CD1c-positive myeloid dendritic cell (primary cell): ENCODE measurements around the gene CSF3R.
"Not testable (repeated sequence)": the region's sequence is repeated elsewhere in the genome, so short reads cannot be mapped to it uniquely, and the experiment has no call there.

Source experiments
- DNase-seq: peaks from one replicate; pipeline ENCODE4 v3.0.0-alpha.2; 2016; ENCODE audit errors: extremely low spot score

Gene CSF3R

GRCh38 chr1:36481771-36482723 lies 666 bp downstream of the CSF3R start:
- DNase-seq: no peak

- DNase-seq: no peak
Observed at GRCh38 chr1:36481091-36481490, 1.6 kb downstream of the CSF3R start.

DNA sequence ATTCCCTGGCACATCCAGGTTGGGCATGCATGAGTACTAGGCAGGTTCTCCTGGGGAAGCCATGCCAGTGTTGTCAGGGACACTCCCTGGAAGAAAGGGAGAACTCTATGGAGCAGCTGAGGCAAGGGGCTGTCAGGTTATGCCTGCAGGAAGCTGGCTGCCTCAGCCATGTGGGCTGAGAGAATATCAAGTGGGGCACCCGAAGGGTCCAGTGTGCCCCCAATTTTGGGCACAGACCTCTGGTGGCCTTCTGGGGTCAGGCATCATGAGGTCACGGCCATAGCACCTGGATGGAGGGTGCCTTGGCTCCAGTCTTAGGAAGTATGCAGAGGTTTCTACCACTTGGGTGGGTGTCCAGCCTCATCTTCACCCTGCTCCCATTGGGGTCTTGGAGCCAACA lies 2.6 kb downstream of the CSF3R start:
- no peak for DNase-seq

DNA sequence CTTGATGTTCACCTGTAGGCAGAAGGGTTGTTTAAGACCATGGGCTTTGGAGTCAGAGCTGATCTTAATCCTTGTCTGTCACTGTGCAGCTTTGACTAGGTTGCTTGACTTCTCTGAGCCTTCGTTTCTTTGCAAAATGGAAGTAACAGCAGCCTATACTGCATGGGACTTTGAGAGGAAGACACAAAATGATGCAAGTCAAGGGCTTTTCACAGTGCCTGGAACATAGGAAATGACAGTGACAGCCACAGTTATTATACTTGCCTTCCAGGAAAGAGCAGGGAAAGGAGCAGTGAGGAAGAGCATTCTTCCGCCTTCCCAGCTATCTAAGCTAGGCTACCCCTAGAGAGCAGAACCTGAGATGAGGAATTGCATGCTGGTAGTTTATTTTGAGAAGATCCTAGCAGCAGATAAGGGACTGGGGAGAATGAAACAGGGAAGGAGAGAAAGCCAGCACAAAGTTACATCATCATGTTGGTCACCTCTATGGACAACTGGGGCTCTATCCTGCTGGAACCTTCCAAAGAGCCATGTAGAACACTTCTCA lies 3.1 kb downstream of the CSF3R start:
- DNase-seq: no peak

DNA sequence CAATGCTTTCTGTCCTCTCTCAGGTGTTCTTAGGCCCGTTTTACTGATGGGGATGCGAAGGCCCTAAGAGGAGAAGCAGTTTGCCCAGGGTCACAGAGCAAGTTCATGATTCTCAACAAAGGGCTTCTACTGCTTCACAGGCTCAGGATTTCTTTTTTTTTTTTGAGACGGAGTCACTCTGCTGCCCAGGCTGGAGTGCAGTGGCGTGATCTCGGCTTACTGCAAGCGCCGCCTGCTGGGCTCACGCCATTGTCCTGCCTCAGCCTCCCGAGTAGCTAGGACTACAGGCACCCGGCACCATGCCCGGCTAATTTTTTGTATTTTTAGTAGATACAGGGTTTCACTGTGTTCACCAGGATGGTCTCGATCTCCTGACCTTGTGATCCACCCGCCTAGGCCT lies 5.1 kb downstream of the CSF3R start:
- not testable (repeated sequence) for DNase-seq

DNA sequence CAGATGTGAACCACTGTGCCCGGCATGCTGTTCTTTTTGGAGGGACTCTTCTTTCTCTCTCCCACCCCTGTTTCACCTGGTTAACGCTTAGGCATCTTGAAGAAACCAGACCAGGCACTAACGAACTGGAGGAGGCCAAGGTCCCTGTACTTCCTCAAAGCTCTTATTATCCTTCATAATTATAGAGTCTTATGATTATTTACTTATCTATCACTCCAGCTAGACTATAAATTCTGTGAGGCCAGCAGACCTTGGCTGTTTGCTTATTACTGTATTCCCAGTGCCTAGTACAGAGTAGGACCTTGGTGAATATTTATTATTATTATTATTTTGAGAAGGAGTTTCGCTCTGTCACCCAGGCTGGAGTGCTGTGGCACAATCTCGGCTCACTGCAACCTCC lies 5.8 kb downstream of the CSF3R start:
- DNase-seq: no peak

- DNase-seq: no peak
Observed at GRCh38 chr1:36475910-36476604, 6.7 kb downstream of the CSF3R start.

- DNase-seq: no peak
Observed at GRCh38 chr1:36475341-36475740, 7.4 kb downstream of the CSF3R start.

GRCh38 chr1:36472656-36473055 lies 10.1 kb downstream of the CSF3R start:
- DNase-seq: no peak

DNA sequence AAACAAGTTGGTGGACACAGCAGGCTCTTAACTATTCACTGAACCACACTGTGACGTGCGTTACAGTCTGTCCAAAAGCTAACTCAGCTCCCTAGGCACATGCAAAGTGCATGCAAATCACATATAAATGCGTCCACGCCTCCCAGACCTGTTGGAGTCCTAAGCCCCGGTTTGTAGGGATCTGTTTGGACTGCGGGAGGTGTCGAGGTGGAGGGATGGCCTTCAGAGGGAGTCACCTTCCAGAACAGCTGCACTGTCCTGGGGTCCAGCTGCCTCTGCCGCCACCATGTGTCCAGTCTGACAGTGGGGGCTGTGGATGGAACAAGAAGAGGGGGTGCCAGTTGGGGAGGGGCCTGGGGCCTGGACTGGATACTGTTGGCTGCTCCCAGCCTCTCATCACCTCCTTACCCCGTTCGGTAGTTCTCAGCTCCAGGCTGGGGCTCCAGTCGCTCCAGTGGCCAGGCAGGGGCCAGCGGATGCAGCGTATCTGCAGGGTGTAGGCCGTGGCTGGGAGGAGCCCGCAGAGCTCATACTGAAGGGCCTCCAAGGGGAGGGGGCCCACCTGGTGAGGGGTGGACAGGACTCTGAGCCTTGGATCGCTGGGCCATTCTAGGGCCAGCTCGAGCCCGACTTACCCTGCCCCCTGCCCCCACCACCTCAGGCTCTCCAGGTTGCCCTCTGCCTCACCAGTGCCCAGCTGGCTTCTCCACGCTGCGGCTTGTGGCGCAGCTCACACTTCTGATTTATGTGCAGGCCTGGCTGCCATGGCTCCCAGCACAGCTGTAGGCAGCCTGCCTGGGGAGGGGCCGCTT lies 10.7 kb downstream of the CSF3R start:
- no peak for DNase-seq

DNA sequence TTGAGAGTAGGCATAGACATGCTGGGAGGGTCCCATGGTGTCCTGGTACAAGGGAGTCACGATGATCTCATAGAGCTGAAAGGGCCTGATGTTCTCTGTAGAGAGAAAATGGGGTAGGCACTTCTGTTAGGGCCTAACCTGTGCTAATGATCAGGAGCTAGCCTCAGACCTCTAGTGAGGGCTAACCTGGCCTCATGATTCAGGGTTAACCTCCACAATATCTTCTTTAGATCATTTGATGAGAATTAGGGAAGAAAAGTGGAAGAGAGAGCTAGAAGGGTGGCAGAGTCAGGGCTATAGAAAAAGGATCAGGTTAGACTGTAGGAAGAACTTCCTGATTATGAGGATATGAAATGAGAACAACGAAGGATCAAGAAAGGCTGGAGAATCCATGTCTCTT lies 13.6 kb downstream of the CSF3R start:
- no peak for DNase-seq

GRCh38 chr1:36467700-36468455 lies 14.8 kb downstream of the CSF3R start:
- no peak for DNase-seq

GRCh38 chr1:36467027-36467410 lies 15.7 kb downstream of the CSF3R start:
- no peak for DNase-seq

DNA sequence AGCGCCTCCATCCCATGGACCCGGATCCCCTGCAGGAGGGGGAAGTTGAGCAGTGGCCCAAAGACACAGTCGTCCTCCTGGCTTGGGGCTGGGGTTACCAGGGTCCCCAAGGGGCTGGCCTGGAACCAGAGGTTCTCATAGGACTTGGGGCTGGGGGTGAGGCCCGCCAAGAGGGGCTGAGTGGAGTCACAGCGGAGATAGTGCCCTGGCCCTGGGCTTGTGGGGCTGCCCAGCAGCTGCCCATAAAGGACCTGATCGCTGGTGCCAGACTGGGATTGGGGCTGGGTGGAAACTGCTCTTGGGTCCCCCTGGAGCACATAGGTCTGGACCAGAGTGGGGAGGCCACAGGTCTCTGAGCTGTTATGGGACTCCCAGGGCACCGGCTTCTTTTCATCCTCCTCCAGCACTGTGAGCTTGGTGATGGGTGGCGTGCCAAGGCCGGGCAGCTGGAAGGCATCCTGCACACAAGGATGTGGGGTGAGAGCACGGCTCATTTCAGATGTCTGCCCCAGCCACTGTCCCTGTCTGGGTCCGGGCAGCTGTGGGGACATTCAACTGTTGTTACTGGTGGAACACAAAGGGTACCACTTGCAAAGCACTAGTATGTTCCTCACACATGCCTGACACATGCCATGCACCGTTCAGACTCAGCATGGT lies 16.2 kb downstream of the CSF3R start:
- no peak for DNase-seq

- no peak for DNase-seq
Observed at GRCh38 chr1:36465731-36466369, 16.9 kb downstream of the CSF3R start.

DNA sequence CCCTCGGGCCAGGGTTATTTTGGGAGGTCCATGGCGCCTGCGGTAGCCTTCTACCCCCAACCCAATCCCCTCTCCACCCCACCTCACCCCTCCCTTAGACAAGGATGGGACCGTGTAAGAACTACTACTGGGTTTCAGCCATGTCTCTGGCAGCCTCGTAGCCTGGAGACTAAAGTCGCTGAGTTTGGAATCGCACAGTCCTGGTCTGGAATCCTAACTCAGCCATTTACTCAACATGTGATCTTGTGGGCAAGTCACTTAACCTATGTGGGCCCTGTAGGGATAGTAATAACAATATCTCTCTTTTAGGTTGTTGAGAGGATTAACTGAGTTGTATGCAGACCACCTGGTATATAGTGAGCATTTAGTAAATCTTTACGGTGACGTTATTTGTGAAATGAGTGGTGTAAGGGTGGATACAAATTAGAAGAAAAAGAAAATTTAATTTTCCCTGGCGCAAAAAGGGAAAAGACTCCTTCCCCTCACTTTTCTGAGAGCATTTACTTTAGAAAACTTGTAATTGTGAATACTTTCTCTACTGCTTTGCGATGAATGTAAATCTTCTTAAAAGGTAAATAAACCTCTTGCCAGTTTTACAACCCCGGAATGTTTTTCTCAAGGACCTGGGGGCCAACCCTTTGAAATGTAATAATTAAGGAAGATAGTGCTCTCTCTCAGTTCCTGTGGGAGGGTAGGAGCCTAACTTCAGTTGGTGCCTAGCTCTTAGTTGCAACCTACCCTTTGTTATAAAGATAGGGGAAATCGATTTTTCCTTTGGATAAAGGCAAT lies 17.9 kb downstream of the CSF3R start:
- DNase-seq: peak; percentile 35

DNA sequence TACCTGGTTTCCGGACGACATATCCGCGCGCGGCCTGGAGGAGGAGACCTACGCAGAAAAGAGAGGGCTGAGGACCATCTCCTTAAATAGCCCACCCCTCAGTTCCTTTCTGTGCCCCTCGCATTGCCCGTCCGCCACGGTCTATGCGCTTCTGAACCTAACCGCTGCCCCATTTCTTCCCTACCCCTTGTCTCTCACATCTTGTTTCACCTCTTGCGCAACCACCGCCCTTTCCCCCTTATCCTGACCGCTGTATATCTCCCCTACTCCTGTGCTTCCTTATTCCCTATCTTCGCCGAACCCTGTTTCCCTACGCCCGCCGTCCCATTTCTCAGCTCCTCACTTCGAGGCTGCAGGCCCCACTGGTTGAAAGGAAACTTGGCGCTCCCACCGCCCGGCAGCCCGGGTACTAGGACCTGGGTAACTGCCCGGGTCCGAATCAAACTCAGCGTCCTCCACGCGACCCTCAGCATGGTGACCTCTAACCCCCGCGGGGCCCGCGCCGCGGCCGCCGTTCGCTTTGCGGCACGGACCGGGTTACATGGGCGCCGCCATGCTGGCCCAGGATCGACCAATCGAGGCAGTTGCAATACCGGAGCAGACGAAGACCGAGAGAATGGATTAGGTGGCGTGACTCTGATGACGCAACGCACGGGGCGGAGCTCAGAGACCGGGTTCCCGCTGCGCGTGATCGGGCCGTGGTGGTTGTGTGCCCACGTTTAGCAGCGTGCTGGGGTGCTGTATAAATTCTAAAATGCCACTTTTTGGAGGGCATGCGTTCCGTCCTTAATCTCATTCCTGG lies 18.7 kb downstream of the CSF3R start, which contains the start of gene MRPS15:
Gene MRPS15, minus strand, starts transcription at position 582 of the 802 bp plus-strand sequence. Its CDS starts 109 bp downstream, at position 473.
- DNase-seq: peak; percentile 99

DNA sequence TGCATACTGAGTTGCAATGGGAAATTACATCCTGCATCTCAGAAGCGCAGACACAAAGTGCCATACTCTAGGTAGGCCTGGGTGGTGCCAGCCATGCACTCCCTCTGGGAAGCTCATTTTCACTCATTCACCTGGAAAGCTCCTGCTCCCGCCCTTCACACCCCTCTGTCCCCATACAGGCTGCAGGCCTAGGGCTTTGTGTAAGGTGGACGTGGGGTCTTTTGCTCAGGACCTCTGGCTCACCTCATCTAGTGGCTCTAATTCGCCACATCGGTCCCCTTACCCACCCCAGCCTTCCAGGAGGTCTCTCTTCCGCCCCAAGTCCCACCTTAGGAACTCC lies 19.3 kb downstream of the CSF3R start:
- no peak for DNase-seq
